RWPE1 (cell line): ENCODE measurements around the gene HTR1E.

Experiments
- CTCF ChIA-PET: fragments of 350-600 bp; sonication (Branson Sonifier 250); formaldehyde crosslinking; extraction: SDS; loops from one replicate; lab custom pipeline; 2021; lab: Yijun Ruan, JAX
- POLR2A ChIA-PET: fragments of 400-600 bp; formaldehyde crosslinking; extraction: SDS; loops from one replicate; lab custom pipeline; 2020; ENCODE audit warnings: antibody characterized with exemption; ENCODE audit not compliant: low non-redundant PET; lab: Yijun Ruan, JAX
- DNase-seq: peaks from one replicate; pipeline ENCODE4 v3.0.0; 2012; ENCODE audit warnings: low spot score
- H3K27ac ChIP-seq: fragments of 450-650 bp; 2 replicates; pipeline ENCODE4 v1.5.1; 2017
- CTCF ChIP-seq: fragments of 450-650 bp; conservative IDR thresholded peaks from 2 replicates; pipeline ENCODE4 v1.5.1; 2017; ENCODE audit warnings: low read depth, mild to moderate bottlenecking

The HTR1E gene

GRCh38 chr6:87012743-87013142, 75.4 kb downstream of the HTR1E start:
- CTCF ChIA-PET: interaction anchor here (0.5 kb wide), 1 partner anchor 934 kb away, joined by 4 read pairs; no protein-coding TSS in a partner anchor
- no peak overlapping the region for H3K27ac ChIP-seq
- POLR2A ChIA-PET: no interaction called here
- no peak for DNase-seq
- TF ChIP-seq CTCF: no peak

- CTCF ChIA-PET: no interaction called here
- no peak for TF ChIP-seq CTCF
- POLR2A ChIA-PET: no interaction called here
- DNase-seq: no peak
- H3K27ac ChIP-seq: no peak overlapping the region
These were observed 79.4 kb downstream of the HTR1E start for GRCh38 chr6:87016772-87017171.

- TF ChIP-seq CTCF: no peak
- no peak for DNase-seq
- no peak overlapping the region for H3K27ac ChIP-seq
- ChIA-PET POLR2A (no interaction called here), CTCF (no interaction called here)
These were observed 89.7 kb downstream of the HTR1E start for GRCh38 chr6:87027021-87027420.

- H3K27ac ChIP-seq: no peak overlapping the region
- peak; percentile 36 for DNase-seq
- peak; percentile 55 for TF ChIP-seq CTCF
- CTCF ChIA-PET: no interaction called here
- POLR2A ChIA-PET: no interaction called here
These were observed 92.5 kb downstream of the HTR1E start for GRCh38 chr6:87029711-87030314.

GRCh38 chr6:87040729-87041128, 103.4 kb downstream of the HTR1E start:
- ChIA-PET CTCF (no interaction called here), POLR2A (no interaction called here)
- no peak for DNase-seq
- H3K27ac ChIP-seq: no peak overlapping the region
- TF ChIP-seq CTCF: no peak

GRCh38 chr6:87045521-87046075, 108.3 kb downstream of the HTR1E start:
- H3K27ac ChIP-seq: no peak overlapping the region
- CTCF ChIA-PET: no interaction called here
- POLR2A ChIA-PET: no interaction called here
- TF ChIP-seq CTCF: no peak
- no peak for DNase-seq
